Subcutaneous adipose tissue (tissue), 4 donors: ENCODE measurements around the gene MASP1. TPM values are rescaled to one million over a fixed set of nuclear protein-coding genes. Genes with fewer than 3 reads are reported as not detected.

Experiments used
- total RNA-seq, 4 donors: library from RNA; depleted of rRNA; stranded (reverse); fragments of >200 nt; gene quantifications; one replicate each; pipeline ENCODE4 v1.1.0, GENCODE V29; 2016
- TF ChIP-seq, protein P1 (sequence below): fragments of 450-650 bp; IDR thresholded peaks from one replicate; pipeline ENCODE4 v1.5.1; 2016; ENCODE audit warnings: low read depth, mild to moderate bottlenecking, control low read depth, antibody characterized with exemption, moderate library complexity

The MASP1 gene
- total RNA-seq, 4 donors from 2014 or later: 1.5 to 20.4 (median 7.6) TPM

DNA sequence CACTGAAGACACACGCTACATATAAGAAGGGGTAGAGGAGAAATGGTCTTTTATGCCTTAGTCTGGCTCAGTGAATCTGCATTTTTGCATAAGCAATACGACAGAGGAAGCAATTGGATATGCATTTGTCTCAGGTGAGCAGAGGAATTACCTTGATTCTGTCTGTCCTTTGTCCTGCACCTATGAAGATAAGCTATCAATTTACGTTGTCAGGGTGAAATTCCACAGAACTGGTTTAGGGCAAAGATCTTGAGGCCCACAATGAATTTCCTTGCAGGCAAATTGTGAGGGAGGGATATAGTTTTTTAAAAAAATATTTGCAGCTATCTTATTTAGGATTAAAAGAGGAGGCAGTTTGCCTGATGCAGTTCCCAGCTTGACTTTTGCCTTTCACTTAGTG is 31.6 kb upstream of the MASP1 start:
- TF ChIP-seq, protein P1, sequence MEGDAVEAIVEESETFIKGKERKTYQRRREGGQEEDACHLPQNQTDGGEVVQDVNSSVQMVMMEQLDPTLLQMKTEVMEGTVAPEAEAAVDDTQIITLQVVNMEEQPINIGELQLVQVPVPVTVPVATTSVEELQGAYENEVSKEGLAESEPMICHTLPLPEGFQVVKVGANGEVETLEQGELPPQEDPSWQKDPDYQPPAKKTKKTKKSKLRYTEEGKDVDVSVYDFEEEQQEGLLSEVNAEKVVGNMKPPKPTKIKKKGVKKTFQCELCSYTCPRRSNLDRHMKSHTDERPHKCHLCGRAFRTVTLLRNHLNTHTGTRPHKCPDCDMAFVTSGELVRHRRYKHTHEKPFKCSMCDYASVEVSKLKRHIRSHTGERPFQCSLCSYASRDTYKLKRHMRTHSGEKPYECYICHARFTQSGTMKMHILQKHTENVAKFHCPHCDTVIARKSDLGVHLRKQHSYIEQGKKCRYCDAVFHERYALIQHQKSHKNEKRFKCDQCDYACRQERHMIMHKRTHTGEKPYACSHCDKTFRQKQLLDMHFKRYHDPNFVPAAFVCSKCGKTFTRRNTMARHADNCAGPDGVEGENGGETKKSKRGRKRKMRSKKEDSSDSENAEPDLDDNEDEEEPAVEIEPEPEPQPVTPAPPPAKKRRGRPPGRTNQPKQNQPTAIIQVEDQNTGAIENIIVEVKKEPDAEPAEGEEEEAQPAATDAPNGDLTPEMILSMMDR: no peak

DNA sequence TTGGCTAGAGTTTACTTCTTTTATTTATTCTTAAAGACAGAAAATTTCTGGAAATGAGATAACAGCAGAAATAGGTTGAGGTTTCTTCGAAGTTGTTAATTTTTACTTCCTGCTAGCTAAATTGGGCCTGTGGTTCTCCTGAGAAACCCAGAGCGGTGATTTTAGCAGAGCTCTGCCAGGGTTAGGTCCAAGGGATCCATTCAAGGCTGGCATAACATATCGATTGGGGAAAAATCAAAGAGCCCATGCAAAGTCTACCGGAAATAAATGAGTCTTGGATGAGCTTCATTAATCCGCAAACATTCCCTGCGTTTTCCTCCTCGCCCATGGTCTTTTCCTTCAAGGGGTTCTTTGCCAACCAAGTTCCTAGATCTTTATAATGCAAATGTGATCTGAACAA is 30.8 kb upstream of the MASP1 start:
- TF ChIP-seq, protein P1: no peak

DNA sequence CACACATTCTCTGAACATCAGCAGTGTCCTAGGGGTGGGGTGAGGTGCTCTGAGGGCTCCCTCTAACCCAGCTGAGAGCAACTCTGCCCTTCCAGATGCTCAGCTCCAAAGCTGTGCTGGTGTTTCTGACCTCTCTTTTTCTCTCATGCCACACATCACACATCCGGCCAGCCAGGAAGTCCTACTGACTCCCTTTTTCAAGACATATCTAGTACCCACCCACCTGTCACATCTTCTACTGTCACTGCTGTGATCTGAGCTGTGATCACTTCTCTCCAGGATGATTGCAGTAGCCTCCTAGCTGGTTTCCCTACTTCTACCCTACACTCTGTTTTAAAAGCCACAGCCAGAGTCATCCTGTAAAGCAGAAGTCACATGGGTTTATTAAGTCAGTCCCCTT is 30.2 kb upstream of the MASP1 start:
- TF ChIP-seq, protein P1: no peak

DNA sequence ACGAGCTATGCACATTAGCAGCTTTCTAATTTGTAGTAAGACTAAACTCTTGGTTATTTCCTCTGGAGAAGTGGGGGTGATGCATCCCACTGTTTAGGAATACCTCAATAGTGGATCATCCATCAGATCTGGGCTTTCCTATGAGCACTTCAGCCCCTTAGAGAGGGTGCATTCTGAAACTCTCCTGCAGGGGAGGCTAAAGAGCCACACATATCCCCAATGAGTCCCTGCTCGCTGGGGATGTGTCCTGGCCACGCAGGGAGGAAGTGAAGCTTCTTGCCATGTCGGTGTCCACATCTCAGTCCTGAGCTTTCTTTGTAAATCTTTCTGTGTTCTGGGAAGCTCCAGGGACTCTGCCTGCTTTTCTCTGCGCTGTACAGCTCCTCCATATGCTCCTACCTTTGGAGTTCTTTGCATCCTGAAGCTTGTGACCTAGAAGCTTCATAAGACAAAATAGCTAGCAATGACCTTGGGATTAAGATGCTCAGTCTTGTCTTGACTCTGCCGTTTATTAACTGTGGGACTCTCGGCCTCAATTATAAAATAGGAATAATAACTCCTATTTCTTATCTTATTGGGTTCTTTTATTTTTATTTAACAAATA is 28.3 kb upstream of the MASP1 start:
- TF ChIP-seq, protein P1: no peak

DNA sequence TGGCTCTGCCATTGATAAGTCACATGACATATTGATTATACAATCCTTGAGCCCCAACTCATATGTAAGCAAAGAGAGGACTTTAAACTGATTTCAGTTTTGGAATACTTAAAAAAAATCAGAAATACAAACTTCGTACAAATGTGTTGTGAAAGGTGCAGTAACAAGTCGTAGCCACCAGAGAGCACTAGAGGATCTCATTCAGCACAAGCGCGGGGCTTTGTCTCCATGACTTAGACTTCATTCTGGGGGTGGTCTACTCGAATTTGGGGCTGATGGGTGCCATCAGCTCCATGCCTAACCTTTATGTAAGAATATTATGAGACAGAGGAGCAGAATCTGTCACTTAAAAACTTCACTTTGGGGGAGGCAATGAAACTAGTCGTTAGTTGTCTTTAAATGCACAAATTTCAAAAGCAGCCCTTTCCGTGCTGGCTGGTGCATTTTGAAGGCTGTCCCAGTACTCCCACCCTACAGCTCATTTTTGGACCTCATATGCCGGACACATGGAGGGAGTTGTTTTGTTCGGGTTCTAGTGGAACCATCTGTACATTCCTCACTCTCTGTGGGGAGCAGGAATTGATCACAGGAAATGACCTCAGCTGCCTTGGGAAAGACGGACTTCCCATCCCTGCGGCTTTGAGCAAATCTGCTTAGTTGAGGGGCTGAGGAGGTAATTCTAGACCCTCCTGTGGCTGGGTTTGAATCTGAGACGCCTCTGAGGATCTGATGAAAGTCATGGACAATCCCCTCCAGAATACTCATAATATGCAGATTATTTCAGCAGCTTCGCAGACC is 27.5 kb upstream of the MASP1 start:
- TF ChIP-seq, protein P1: no peak

DNA sequence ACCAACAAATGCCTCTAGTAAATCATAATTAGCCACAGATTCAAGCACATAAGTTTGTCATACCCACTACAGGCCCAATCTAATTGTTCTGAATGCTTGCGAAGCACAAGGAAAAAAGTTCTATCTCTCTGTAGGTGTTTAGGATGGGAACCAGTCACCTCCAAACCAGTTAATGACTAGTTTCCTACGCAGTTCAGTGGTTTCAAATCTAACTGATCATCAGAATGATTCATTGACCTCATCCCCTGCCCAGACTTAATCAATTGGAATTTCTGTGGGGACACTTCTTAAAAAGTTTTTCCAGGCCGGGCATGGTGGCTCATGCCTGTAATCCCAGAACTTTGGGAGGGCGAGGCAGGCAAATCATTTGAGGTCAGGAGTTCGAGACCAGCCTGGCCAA is 24.3 kb upstream of the MASP1 start:
- TF ChIP-seq, protein P1: no peak

DNA sequence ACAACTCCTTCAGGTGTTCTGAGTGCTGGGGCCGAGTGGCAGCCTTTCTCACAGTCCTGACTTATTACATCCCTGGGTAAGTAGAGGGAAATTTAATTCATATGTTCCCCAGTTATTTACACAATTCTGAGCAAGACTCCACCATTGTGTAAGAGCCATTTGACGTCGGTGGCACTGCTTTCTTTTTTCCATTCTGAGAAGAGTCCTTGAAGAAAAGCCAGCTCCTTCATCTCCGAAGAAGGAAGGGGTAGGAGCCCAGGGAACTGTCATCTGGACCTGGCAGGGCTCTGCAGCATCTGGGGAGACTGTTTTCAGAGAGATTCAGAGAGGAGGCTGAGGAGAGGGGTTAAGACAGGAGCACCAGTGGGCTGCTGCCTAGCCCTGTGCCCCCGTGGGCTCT is 22.6 kb upstream of the MASP1 start:
- TF ChIP-seq, protein P1: no peak
